Body of pancreas (tissue), 4 donors: ENCODE data around the gene DLG1. TPM values are rescaled to one million over a fixed set of nuclear protein-coding genes. Genes with fewer than 3 reads are reported as not detected.
"Not testable (repeated sequence)": the region's sequence is repeated elsewhere in the genome, so short reads cannot be mapped to it uniquely, and the experiment has no call there.

Experiments
- ATAC-seq: fragments of 150-250 bp; one replicate; pipeline ENCODE4 v1.9.1; 2016
- DNase-seq, 4 donors: peaks; one replicate each; pipeline ENCODE4 v3.0.0-alpha.2; 2019
- H3K27ac ChIP-seq, 4 donors: fragments of 200-600 bp; sonication (generic); 1 replicate in 3 of 4; 2 replicates in 1 of 4; pipeline versions ENCODE4 v1.5.1 to v1.6.1; 2016 to 2019; ENCODE audit warnings: mild to moderate bottlenecking in 1 of 4, mixed read lengths in 1 of 4, moderate library complexity in 1 of 4
- H3K27me3 ChIP-seq, 2 donors: fragments of 200-600 bp; sonication (generic); one replicate each; pipeline ENCODE4 v1.6.0; 2016; ENCODE audit warnings: mild to moderate bottlenecking in 1 of 2
- H3K36me3 ChIP-seq, 2 donors: fragments of 200-600 bp; sonication (generic); replicated peaks in 1 of 2; 2 replicates each; pipeline ENCODE4 v1.5.1; 2016; ENCODE audit warnings: low read depth in 2 of 2; ENCODE audit not compliant: insufficient read depth in 1 of 2
- H3K4me1 ChIP-seq: fragments of 200-600 bp; sonication (generic); one replicate; pipeline ENCODE4 v1.6.0; 2016
- H3K4me3 ChIP-seq, 2 donors: fragments of 200-600 bp; sonication (generic); 1 replicate in 1 of 2; 2 replicates in 1 of 2; pipeline ENCODE4 v1.5.1; 2016 to 2019
- H3K9me3 ChIP-seq, 3 donors: fragments of 200-600 bp; sonication (generic); 1 replicate in 2 of 3; 2 replicates in 1 of 3; pipeline ENCODE4 v1.5.1; 2016
- CTCF ChIP-seq, 7 experiments: fragments of 450-650 bp in 4 of 7; fragments of 200-600 bp in 3 of 7; sonication (generic) in 3 of 7; IDR thresholded peaks; one replicate each; pipeline ENCODE4 v1.5.1; 2016 to 2019; ENCODE audit warnings: antibody characterized with exemption in 7 of 7
- POLR2A ChIP-seq, 3 donors: fragments of 450-650 bp; IDR thresholded peaks; one replicate each; pipeline ENCODE4 v1.6.1; 2016; ENCODE audit warnings: antibody characterized with exemption in 3 of 3, mild to moderate bottlenecking in 2 of 3
- WGBS, 2 donors: methylation state at CpG; one replicate each; pipeline ENCODE4 v1.1.5; 2017; 5-methylcytosine and 5-hydroxymethylcytosine counted together
- intact Hi-C: fragments of 100-400 bp; cut with DNase I; formaldehyde crosslinking; loops from one replicate; pipeline ENCODE4 v1.15.1; 2023
- total RNA-seq, 2 donors: library from RNA; depleted of rRNA; stranded (reverse); fragments of >200 nt; gene quantifications; one replicate each; pipeline ENCODE4 v1.1.0, GENCODE V29; 2016

DLG1 gene
- total RNA-seq, 2 donors from 2014 or later: 45.8 to 48.8 TPM

- Histone ChIP-seq H3K4me3 (no peak overlapping the region), H3K4me1 (no peaks in the 10 kb centered on the region), H3K36me3 (peaks cover 0 to 2% of the 10 kb centered on the region in 2 donors), H3K9me3 (no peaks in the 10 kb centered on the region), H3K27me3 (no peaks in the 10 kb centered on the region), H3K27ac (no peak overlapping the region)
- intact Hi-C loops: no loop called here
- 83 to 91% methylated on average over 14 of the region's 14 CpGs for WGBS, 2 donors
- ATAC-seq (no peak), DNase-seq (no peak)
- TF ChIP-seq POLR2A (IDR thresholded peaks at IDR 0.05) (no peak), CTCF (IDR thresholded peaks at IDR 0.05) (no peak)
These were observed 259.5 kb downstream of the DLG1 start for GRCh38 chr3:197038679-197039462.

GRCh38 chr3:197035577-197035976, 262.8 kb downstream of the DLG1 start:
- H3K27me3 ChIP-seq: no peaks in the 10 kb centered on the region
- intact Hi-C loops: no loop called here
- 57% methylated on average over 3 of the region's 3 CpGs for WGBS, 2 donors
- H3K9me3 ChIP-seq: no peaks in the 10 kb centered on the region
- TF ChIP-seq POLR2A (IDR thresholded peaks at IDR 0.05): no peak
- no peak for TF ChIP-seq CTCF (IDR thresholded peaks at IDR 0.05)
- no peak for ATAC-seq
- H3K4me3 ChIP-seq: no peak overlapping the region
- H3K36me3 ChIP-seq: no peaks in the 10 kb centered on the region
- no peak overlapping the region for H3K27ac ChIP-seq
- H3K4me1 ChIP-seq: peaks cover 11% of the 10 kb centered on the region
- no peak for DNase-seq

GRCh38 chr3:197034778-197035177, 263.6 kb downstream of the DLG1 start:
- H3K4me3 ChIP-seq, H3K36me3 ChIP-seq, DNase-seq, ATAC-seq, intact Hi-C loops, H3K27ac ChIP-seq, H3K9me3 ChIP-seq, H3K27me3 ChIP-seq: not testable (repeated sequence)
- WGBS, 2 donors: 58 to 63% methylated on average over 5 of the region's 5 CpGs
- peaks cover 14% of the 10 kb centered on the region for H3K4me1 ChIP-seq

GRCh38 chr3:197033764-197034163, 264.6 kb downstream of the DLG1 start:
- ATAC-seq, intact Hi-C loops, H3K27ac ChIP-seq, H3K4me3 ChIP-seq, H3K9me3 ChIP-seq, DNase-seq, H3K27me3 ChIP-seq, H3K36me3 ChIP-seq: not testable (repeated sequence)
- peaks cover 24% of the 10 kb centered on the region for H3K4me1 ChIP-seq
- 49 to 58% methylated on average over 2 to 3 of the region's 3 CpGs for WGBS, 2 donors

- Histone ChIP-seq H3K9me3 (no peaks in the 10 kb centered on the region), H3K4me3 (no peak overlapping the region), H3K27me3 (no peaks in the 10 kb centered on the region), H3K36me3 (no peaks in the 10 kb centered on the region), H3K4me1 (peaks cover 29% of the 10 kb centered on the region), H3K27ac (peak overlapping the region in 1 of 4 donors; percentile 14)
- TF ChIP-seq POLR2A (IDR thresholded peaks at IDR 0.05): no peak
- TF ChIP-seq CTCF (IDR thresholded peaks at IDR 0.05): no peak
- ATAC-seq (peak; percentile 51), DNase-seq (peak; percentile 36 to 80 (median 51))
- intact Hi-C loops: no loop called here
- WGBS, 2 donors: 41 to 43% methylated on average over 12 of the region's 12 CpGs
These were observed 266.8 kb downstream of the DLG1 start for GRCh38 chr3:197031315-197032285.
